B cell (primary cell): ENCODE results near the gene NDUFA9.

Experiments
- EZH2 ChIP-seq: IDR thresholded peaks from 2 replicates; pipeline ENCODE4 v1.6.1; 2012; ENCODE audit warnings: borderline replicate concordance, low read depth, mild to moderate bottlenecking, moderate library complexity, low read length; ENCODE audit not compliant: insufficient read depth, poor library complexity, severe bottlenecking
- TF ChIP-seq, protein P1 (sequence below): fragments of 200-600 bp; IDR thresholded peaks from one replicate; pipeline ENCODE4 v1.8.0; 2022; ENCODE audit warnings: antibody characterized with exemption, mild to moderate bottlenecking

DNA sequence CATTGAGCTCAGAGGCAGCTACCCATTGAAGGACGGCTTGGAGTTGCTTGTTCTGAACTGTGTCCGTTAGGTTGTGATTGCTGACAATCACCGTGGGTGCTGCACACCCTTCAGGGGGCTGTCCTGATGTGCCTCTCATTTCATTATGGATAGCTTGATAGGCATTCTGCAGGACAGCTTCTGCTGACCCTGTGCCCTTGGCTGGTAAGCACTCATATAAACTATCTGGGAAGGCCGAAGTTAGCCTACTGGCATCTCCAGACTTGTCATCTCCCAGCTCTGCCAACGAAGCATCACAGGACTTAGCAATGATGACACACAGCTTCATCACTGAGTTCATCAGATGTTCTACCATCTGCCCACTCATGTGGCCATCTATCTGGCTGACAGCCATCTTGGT is 22.4 kb upstream of the NDUFA9 start:
- TF ChIP-seq, protein P1, sequence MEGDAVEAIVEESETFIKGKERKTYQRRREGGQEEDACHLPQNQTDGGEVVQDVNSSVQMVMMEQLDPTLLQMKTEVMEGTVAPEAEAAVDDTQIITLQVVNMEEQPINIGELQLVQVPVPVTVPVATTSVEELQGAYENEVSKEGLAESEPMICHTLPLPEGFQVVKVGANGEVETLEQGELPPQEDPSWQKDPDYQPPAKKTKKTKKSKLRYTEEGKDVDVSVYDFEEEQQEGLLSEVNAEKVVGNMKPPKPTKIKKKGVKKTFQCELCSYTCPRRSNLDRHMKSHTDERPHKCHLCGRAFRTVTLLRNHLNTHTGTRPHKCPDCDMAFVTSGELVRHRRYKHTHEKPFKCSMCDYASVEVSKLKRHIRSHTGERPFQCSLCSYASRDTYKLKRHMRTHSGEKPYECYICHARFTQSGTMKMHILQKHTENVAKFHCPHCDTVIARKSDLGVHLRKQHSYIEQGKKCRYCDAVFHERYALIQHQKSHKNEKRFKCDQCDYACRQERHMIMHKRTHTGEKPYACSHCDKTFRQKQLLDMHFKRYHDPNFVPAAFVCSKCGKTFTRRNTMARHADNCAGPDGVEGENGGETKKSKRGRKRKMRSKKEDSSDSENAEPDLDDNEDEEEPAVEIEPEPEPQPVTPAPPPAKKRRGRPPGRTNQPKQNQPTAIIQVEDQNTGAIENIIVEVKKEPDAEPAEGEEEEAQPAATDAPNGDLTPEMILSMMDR, result no peak
- no peak for TF ChIP-seq EZH2
